CD4-positive, alpha-beta T cell (primary cell): ENCODE measurements around the gene PTPRN2. TPM values are rescaled to one million over a fixed set of nuclear protein-coding genes. Genes with fewer than 3 reads are reported as not detected.

Source experiments
- ATAC-seq: fragments of 200-7000 bp; cut with Tn5 transposase; one replicate; pipeline ENCODE4 v1.10.0; 2022; ENCODE audit warnings: mild to moderate bottlenecking; ENCODE audit not compliant: poor library complexity
- CTCF ChIA-PET: fragments of 350-600 bp; sonication (Branson Sonifier 250); formaldehyde crosslinking; loops from one replicate; lab custom pipeline; 2021; ENCODE audit warnings: antibody characterized with exemption, inconsistent platforms; lab: Charles Lee
- POLR2A ChIA-PET: fragments of 350-600 bp; sonication (Branson Sonifier 250); formaldehyde crosslinking; loops from one replicate; lab custom pipeline; 2021; ENCODE audit warnings: antibody characterized with exemption, inconsistent platforms; lab: Charles Lee
- DNase-seq, 14 experiments: peaks; one replicate each; pipeline ENCODE4 v3.0.0-alpha.2; 2013 to 2020; ENCODE audit warnings: mixed read lengths in 2 of 14
- H3K27ac ChIP-seq, 2 donors: one replicate each; pipeline versions ENCODE4 v1.5.1 to v1.7.0; 2013; ENCODE audit warnings: low read length in 2 of 2, low read depth in 1 of 2, mild to moderate bottlenecking in 1 of 2
- H3K27me3 ChIP-seq, 2 experiments: 1 replicate in 1 of 2; 2 replicates in 1 of 2; pipeline versions ENCODE4 v1.6.1 to v1.7.0; 2013; ENCODE audit warnings: low read length in 2 of 2, control low read depth in 1 of 2, mild to moderate bottlenecking in 1 of 2, moderate library complexity in 1 of 2; ENCODE audit not compliant: insufficient read depth in 2 of 2, control insufficient read depth in 1 of 2
- H3K36me3 ChIP-seq: one replicate; pipeline ENCODE4 v1.6.1; 2013; ENCODE audit warnings: low read length, control low read depth; ENCODE audit not compliant: insufficient read depth
- H3K4me1 ChIP-seq: one replicate; pipeline ENCODE4 v1.6.1; 2013; ENCODE audit warnings: low read length, control low read depth; ENCODE audit not compliant: insufficient read depth
- H3K4me3 ChIP-seq: one replicate; pipeline ENCODE4 v1.5.1; 2013; ENCODE audit warnings: mild to moderate bottlenecking, low read length, moderate library complexity
- H3K9me3 ChIP-seq, 2 experiments: 1 replicate in 1 of 2; 2 replicates in 1 of 2; pipeline versions ENCODE4 v1.6.1 to v1.7.0; 2013; ENCODE audit warnings: low read length in 2 of 2, mild to moderate bottlenecking in 2 of 2, control low read depth in 1 of 2, moderate library complexity in 1 of 2; ENCODE audit not compliant: control insufficient read depth in 1 of 2, insufficient read depth in 1 of 2
- H3K27ac Mint-ChIP-seq: one replicate; pipeline ENCODE4 v1.8.0; 2020; ENCODE audit warnings: mixed read lengths
- H3K27me3 Mint-ChIP-seq: one replicate; pipeline ENCODE4 v1.8.0; 2021; ENCODE audit warnings: mixed read lengths
- H3K36me3 Mint-ChIP-seq: one replicate; pipeline ENCODE4 v1.8.0; 2021; ENCODE audit warnings: low read depth, mixed read lengths
- H3K4me1 Mint-ChIP-seq: one replicate; pipeline ENCODE4 v1.8.0; 2021; ENCODE audit warnings: low read depth, mixed read lengths
- H3K4me3 Mint-ChIP-seq: one replicate; pipeline ENCODE4 v1.8.0; 2020; ENCODE audit warnings: mild to moderate bottlenecking, mixed read lengths
- H3K9me3 Mint-ChIP-seq: one replicate; pipeline ENCODE4 v1.8.0; 2020; ENCODE audit warnings: mixed read lengths
- intact Hi-C, 2 experiments: fragments of 100-400 bp; cut with DNase I in 1 of 2; cut with micrococcal nuclease in 1 of 2; formaldehyde crosslinking; loops; one replicate each; pipeline versions ENCODE4 v1.15.1 to v1.9.0; 2023 to 2025; cut with DNase I, micrococcal nuclease
- total RNA-seq, 174 experiments: library from RNA in 2 of 174; stranded (reverse) in 2 of 174; gene quantifications; one replicate each; pipeline ENCODE4 v1.2.3 and lab custom pipeline; 2021 to 2026
- TF ChIP-seq, protein P1 (sequence below): fragments of 200-600 bp; IDR thresholded peaks from one replicate; pipeline ENCODE4 v1.8.0; 2022; ENCODE audit warnings: antibody characterized with exemption, mild to moderate bottlenecking

The PTPRN2 gene
- total RNA-seq, 2 experiments from 2014 or later, result 0.34 to 0.44 TPM

DNA sequence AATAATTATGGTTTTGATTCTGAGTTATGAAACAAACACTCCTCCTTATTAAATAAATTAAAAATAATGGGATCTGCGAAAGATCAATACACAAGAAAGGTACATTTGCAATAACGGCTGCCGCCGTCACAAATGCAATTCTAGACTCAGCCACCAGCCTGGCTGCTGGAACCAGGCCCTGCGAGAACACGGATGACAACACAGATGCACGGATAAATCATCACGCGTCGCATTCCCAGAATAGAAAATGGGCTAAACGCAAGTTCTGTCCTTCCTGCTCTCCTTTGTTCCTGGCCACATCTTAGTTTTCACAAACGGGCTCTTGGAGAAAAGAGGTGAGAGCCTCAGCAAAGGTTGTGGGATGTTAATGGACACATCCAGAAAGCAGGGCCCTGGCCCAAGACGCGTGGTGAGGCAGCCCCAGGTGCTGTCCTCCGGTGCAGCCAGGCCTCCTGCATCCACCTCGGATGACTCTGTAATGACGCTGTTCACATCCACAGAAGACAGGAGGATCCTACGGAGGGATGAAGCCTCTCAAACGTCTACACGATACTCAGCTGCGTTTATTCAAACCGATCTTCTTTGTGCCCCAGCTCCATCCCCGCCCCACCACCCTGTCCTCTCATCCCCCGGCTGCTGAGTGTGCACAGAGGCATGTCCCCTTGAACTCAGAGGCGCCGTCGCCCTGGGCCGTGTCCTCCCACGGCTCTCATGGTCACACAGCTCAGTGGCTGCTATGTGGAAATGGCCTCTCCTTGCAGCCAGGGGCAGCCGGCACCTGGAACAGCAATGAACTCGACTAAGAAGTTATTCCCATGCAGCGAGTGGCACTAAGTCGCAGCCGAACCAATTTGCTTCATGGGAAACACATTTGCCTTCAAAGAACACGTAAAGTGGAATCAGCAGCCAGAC lies 197.9 kb downstream of the PTPRN2 start:
- Histone ChIP-seq H3K4me3 (no peak overlapping the region), H3K9me3 (peaks cover 0 to 21% of the 10 kb centered on the region in 2 experiments), H3K27me3 (peaks cover 0 to 2% of the 10 kb centered on the region in 2 experiments), H3K4me1 (peaks cover 2% of the 10 kb centered on the region), H3K36me3 (no peaks in the 10 kb centered on the region), H3K27ac (no peak overlapping the region)
- no peak overlapping the region for H3K27ac Mint-ChIP-seq
- ChIA-PET POLR2A (no interaction called here), CTCF (no interaction called here)
- DNase-seq (no peak), ATAC-seq (no peak)
- H3K4me1 Mint-ChIP-seq, result no peaks in the 10 kb centered on the region
- H3K4me3 Mint-ChIP-seq, result no peak overlapping the region
- TF ChIP-seq, protein P1, sequence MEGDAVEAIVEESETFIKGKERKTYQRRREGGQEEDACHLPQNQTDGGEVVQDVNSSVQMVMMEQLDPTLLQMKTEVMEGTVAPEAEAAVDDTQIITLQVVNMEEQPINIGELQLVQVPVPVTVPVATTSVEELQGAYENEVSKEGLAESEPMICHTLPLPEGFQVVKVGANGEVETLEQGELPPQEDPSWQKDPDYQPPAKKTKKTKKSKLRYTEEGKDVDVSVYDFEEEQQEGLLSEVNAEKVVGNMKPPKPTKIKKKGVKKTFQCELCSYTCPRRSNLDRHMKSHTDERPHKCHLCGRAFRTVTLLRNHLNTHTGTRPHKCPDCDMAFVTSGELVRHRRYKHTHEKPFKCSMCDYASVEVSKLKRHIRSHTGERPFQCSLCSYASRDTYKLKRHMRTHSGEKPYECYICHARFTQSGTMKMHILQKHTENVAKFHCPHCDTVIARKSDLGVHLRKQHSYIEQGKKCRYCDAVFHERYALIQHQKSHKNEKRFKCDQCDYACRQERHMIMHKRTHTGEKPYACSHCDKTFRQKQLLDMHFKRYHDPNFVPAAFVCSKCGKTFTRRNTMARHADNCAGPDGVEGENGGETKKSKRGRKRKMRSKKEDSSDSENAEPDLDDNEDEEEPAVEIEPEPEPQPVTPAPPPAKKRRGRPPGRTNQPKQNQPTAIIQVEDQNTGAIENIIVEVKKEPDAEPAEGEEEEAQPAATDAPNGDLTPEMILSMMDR, result no peak
- no peaks in the 10 kb centered on the region for H3K36me3 Mint-ChIP-seq
- no peaks in the 10 kb centered on the region for H3K9me3 Mint-ChIP-seq
- intact Hi-C loops, result loop anchor here (5.0 to 10.0 kb wide), 2 partner anchors 585 to 588 kb away; no protein-coding TSS in a partner anchor
- H3K27me3 Mint-ChIP-seq, result no peaks in the 10 kb centered on the region

DNA sequence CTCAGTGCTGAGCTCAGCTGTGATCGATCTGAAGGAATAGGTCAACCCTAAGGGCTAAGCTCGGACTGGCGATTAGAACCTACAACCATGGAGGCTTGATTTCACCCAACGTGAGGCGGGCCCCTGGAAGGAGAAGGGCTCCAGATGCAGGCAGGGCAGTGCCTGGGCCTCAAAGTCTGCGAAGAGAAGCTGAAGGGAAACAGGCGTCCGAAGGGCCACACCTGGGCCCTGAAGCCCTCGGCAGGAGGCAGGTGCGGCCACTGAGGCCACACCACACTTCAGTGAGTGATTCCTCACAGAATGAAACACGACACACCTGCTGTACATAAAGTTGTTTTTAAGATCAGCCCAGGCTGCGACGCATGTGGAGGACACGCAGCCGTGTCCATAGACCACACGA lies 198.7 kb downstream of the PTPRN2 start:
- Histone ChIP-seq H3K36me3 (no peaks in the 10 kb centered on the region), H3K4me3 (no peak overlapping the region), H3K4me1 (no peaks in the 10 kb centered on the region), H3K9me3 (peaks cover 0 to 21% of the 10 kb centered on the region in 2 experiments), H3K27me3 (peaks cover 0 to 2% of the 10 kb centered on the region in 2 experiments), H3K27ac (no peak overlapping the region)
- ChIA-PET CTCF (no interaction called here), POLR2A (no interaction called here)
- TF ChIP-seq, protein P1, result no peak
- Mint-ChIP-seq H3K4me3 (no peak overlapping the region), H3K27me3 (no peaks in the 10 kb centered on the region), H3K4me1 (no peaks in the 10 kb centered on the region), H3K27ac (no peak overlapping the region), H3K9me3 (no peaks in the 10 kb centered on the region), H3K36me3 (no peaks in the 10 kb centered on the region)
- intact Hi-C loops, result no loop called here
- no peak for DNase-seq
- ATAC-seq, result no peak

DNA sequence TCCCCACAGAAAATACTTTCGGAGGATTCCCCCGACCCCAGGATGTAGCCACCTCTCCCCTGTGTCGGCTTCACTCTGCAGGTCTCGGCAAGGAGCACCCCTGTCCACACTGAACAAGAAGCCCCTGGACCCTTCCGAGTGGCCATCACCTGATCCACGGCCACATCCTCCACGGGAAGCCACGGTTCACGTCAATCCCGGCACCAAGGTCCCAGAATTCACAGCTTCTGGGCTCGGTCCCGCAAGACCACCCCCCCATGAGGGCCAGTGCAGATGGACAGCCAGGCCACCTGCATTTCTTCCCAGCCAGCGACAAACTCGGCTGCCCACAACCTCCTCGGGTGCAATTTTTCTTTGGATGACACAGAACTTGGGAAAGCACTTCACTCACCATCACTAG lies 199.6 kb downstream of the PTPRN2 start:
- H3K36me3 ChIP-seq, result no peaks in the 10 kb centered on the region
- peaks cover 0 to 21% of the 10 kb centered on the region in 2 experiments for H3K9me3 ChIP-seq
- ChIA-PET CTCF (no interaction called here), POLR2A (no interaction called here)
- H3K27me3 Mint-ChIP-seq, result no peaks in the 10 kb centered on the region
- H3K4me1 ChIP-seq, result no peaks in the 10 kb centered on the region
- ATAC-seq (no peak), DNase-seq (no peak)
- H3K9me3 Mint-ChIP-seq, result no peaks in the 10 kb centered on the region
- no peak overlapping the region for H3K4me3 ChIP-seq
- intact Hi-C loops, result no loop called here
- TF ChIP-seq, protein P1, result no peak
- H3K27me3 ChIP-seq, result peaks cover 0 to 2% of the 10 kb centered on the region in 2 experiments
- H3K27ac ChIP-seq, result no peak overlapping the region
- H3K4me1 Mint-ChIP-seq, result no peaks in the 10 kb centered on the region
- no peak overlapping the region for H3K27ac Mint-ChIP-seq
- H3K36me3 Mint-ChIP-seq, result no peaks in the 10 kb centered on the region
- H3K4me3 Mint-ChIP-seq, result no peak overlapping the region
